ENCODE data around the gene TEAD1. TPM values are rescaled to one million over a fixed set of nuclear protein-coding genes. Genes with fewer than 3 reads are reported as not detected.

The TEAD1 gene
- polyA plus RNA-seq, 1 donor from 2014 or later: 12.2 TPM

DNA sequence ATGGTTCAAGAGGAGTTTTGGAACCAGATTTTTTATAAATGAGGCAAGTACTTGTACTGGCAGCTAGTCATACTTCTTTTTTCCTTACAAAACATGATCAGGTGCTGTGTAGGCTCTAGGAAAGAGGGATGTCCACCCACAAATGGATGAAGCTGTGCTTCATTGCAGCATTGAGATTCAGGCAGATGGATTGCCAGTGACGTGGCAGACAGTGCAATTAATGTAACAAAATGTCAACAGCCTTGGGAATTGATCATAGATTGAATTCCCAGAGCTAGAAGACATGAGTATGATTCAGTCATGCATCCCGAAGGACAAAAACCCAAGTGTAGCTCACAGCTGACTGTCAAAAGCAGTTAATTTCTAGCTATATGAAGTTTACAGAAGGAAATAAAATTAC, 235.7 kb downstream of the TEAD1 start:
- Histone ChIP-seq H3F3A (ENCODE audit: insufficient read depth, low read length, poor library complexity, severe bottlenecking) (no peaks in the 10 kb centered on the region), H4K20me1 (ENCODE audit: insufficient read depth) (no peaks in the 10 kb centered on the region), H3K27me3 (ENCODE audit: insufficient read depth, low read depth, low read length) (no peaks in the 10 kb centered on the region), H3K9me2 (ENCODE audit: insufficient read depth, low read length) (no peaks in the 10 kb centered on the region), H3K27ac (ENCODE audit: low read length) (peak overlapping the region; percentile 64), H3K9ac (ENCODE audit: low read length) (no peak overlapping the region), H3K79me2 (replicated peaks; ENCODE audit: insufficient read depth, low read length) (no peaks in the 10 kb centered on the region), H2AFZ (ENCODE audit: low read depth, low read length) (no peak overlapping the region), H3K4me3 (ENCODE audit: low read length) (peak overlapping the region; percentile 43), H3K4me2 (ENCODE audit: low read length) (peak overlapping the region; percentile 21), H3K36me3 (ENCODE audit: insufficient read depth, low read length) (peaks cover 5% of the 10 kb centered on the region), H3K9me3 (ENCODE audit: low read length) (no peaks in the 10 kb centered on the region)
- TF ChIP-seq POLR2AphosphoS5 (IDR thresholded peaks at IDR 0.05): peak; percentile 43
- no peak for TF ChIP-seq RAD21 (conservative IDR thresholded peaks at IDR 0.05)
- peak; percentile 63 for TF ChIP-seq EP300 (conservative IDR thresholded peaks at IDR 0.05; ENCODE audit: poor library complexity, severe bottlenecking)
- TF ChIP-seq SMC3 (conservative IDR thresholded peaks at IDR 0.05; ENCODE audit: poor library complexity): no peak

DNA sequence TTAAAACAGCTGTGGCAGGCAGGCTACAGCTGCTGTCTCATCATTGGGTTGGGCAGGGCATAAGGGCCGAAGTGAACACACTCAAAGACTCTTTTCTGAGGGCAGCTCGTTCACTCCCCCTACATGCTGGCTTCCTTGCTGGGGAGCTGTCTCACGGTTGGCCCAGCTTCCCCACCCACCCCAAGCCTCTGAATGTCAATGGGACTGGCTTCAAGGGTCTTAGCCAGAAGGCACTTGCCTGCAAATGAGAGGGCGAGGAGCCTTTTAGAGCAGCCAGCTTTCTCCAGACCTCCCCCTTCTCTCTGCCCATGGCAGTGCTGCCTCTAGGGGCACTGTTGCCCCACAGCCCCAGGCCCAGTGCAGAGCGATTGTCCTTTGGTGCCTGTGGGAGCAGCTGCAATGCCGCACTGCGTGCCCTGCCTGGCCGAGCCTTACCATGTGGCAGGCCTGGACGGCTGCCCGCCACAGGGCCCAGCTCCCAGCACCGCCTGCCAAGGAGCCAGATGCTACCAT, 240.2 kb downstream of the TEAD1 start:
- no peaks in the 10 kb centered on the region for H3K9me3 ChIP-seq (ENCODE audit: low read length)
- H3K4me2 ChIP-seq (ENCODE audit: low read length): no peak overlapping the region
- H3K4me3 ChIP-seq (ENCODE audit: low read length): no peak overlapping the region
- H3K9ac ChIP-seq (ENCODE audit: low read length): no peak overlapping the region
- H3K9me2 ChIP-seq (ENCODE audit: insufficient read depth, low read length): no peaks in the 10 kb centered on the region
- TF ChIP-seq, protein P1, sequence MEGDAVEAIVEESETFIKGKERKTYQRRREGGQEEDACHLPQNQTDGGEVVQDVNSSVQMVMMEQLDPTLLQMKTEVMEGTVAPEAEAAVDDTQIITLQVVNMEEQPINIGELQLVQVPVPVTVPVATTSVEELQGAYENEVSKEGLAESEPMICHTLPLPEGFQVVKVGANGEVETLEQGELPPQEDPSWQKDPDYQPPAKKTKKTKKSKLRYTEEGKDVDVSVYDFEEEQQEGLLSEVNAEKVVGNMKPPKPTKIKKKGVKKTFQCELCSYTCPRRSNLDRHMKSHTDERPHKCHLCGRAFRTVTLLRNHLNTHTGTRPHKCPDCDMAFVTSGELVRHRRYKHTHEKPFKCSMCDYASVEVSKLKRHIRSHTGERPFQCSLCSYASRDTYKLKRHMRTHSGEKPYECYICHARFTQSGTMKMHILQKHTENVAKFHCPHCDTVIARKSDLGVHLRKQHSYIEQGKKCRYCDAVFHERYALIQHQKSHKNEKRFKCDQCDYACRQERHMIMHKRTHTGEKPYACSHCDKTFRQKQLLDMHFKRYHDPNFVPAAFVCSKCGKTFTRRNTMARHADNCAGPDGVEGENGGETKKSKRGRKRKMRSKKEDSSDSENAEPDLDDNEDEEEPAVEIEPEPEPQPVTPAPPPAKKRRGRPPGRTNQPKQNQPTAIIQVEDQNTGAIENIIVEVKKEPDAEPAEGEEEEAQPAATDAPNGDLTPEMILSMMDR (IDR thresholded peaks at IDR 0.05; ENCODE audit: poor library complexity, severe bottlenecking): peak; percentile 52
- no peak for TF ChIP-seq EP300 (conservative IDR thresholded peaks at IDR 0.05; ENCODE audit: poor library complexity, severe bottlenecking)
- H3K27me3 ChIP-seq (ENCODE audit: insufficient read depth, low read depth, low read length): no peaks in the 10 kb centered on the region
- H3K36me3 ChIP-seq (ENCODE audit: insufficient read depth, low read length): no peaks in the 10 kb centered on the region
- no peak overlapping the region for H3K27ac ChIP-seq (ENCODE audit: low read length)
- no peaks in the 10 kb centered on the region for H3F3A ChIP-seq (ENCODE audit: insufficient read depth, low read length, poor library complexity, severe bottlenecking)
- H2AFZ ChIP-seq (ENCODE audit: low read depth, low read length): no peak overlapping the region
- H3K79me2 ChIP-seq (replicated peaks; ENCODE audit: insufficient read depth, low read length): no peaks in the 10 kb centered on the region
- no peaks in the 10 kb centered on the region for H4K20me1 ChIP-seq (ENCODE audit: insufficient read depth)

DNA sequence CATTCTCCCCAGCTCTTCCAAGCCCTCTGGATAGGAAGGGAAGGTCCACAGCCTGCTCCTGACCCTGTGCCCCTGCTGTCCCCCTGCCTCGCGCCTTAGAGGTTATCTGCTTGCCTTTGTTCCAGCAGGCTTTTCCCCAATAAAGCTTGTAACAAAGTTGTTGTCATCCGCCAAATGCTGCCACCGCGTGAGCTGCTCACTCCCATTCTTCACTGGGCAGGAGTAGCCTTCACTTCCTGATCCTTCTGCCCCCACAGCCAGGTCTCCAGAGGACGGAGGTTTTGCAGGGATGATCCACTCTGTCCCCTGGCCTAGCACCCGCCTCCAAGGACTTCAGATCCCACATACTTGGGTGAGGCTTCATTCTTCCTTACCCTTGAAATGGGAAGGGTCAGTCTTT, 240.9 kb downstream of the TEAD1 start:
- Histone ChIP-seq H3K9me2 (ENCODE audit: insufficient read depth, low read length) (no peaks in the 10 kb centered on the region), H2AFZ (ENCODE audit: low read depth, low read length) (no peak overlapping the region), H4K20me1 (ENCODE audit: insufficient read depth) (no peaks in the 10 kb centered on the region), H3K79me2 (replicated peaks; ENCODE audit: insufficient read depth, low read length) (no peaks in the 10 kb centered on the region), H3K36me3 (ENCODE audit: insufficient read depth, low read length) (no peaks in the 10 kb centered on the region), H3K4me3 (ENCODE audit: low read length) (no peak overlapping the region), H3K27ac (ENCODE audit: low read length) (no peak overlapping the region), H3K27me3 (ENCODE audit: insufficient read depth, low read depth, low read length) (no peaks in the 10 kb centered on the region), H3K9ac (ENCODE audit: low read length) (no peak overlapping the region), H3K9me3 (ENCODE audit: low read length) (no peaks in the 10 kb centered on the region), H3F3A (ENCODE audit: insufficient read depth, low read length, poor library complexity, severe bottlenecking) (no peaks in the 10 kb centered on the region), H3K4me2 (ENCODE audit: low read length) (no peak overlapping the region)
- TF ChIP-seq, protein P1 (IDR thresholded peaks at IDR 0.05; ENCODE audit: poor library complexity, severe bottlenecking): no peak
- TF ChIP-seq TAF1 (IDR thresholded peaks at IDR 0.05; ENCODE audit: low read depth) (no peak), EP300 (conservative IDR thresholded peaks at IDR 0.05; ENCODE audit: poor library complexity, severe bottlenecking) (no peak), RAD21 (conservative IDR thresholded peaks at IDR 0.05) (no peak), EZH2 (IDR thresholded peaks at IDR 0.05; ENCODE audit: borderline replicate concordance, insufficient read depth, low read length, poor library complexity, severe bottlenecking) (no peak), POLR2AphosphoS5 (IDR thresholded peaks at IDR 0.05) (no peak), MXI1 (conservative IDR thresholded peaks at IDR 0.05; ENCODE audit: poor library complexity, severe bottlenecking) (no peak), SMC3 (conservative IDR thresholded peaks at IDR 0.05; ENCODE audit: poor library complexity) (no peak)
- TF ChIP-seq, protein P2, sequence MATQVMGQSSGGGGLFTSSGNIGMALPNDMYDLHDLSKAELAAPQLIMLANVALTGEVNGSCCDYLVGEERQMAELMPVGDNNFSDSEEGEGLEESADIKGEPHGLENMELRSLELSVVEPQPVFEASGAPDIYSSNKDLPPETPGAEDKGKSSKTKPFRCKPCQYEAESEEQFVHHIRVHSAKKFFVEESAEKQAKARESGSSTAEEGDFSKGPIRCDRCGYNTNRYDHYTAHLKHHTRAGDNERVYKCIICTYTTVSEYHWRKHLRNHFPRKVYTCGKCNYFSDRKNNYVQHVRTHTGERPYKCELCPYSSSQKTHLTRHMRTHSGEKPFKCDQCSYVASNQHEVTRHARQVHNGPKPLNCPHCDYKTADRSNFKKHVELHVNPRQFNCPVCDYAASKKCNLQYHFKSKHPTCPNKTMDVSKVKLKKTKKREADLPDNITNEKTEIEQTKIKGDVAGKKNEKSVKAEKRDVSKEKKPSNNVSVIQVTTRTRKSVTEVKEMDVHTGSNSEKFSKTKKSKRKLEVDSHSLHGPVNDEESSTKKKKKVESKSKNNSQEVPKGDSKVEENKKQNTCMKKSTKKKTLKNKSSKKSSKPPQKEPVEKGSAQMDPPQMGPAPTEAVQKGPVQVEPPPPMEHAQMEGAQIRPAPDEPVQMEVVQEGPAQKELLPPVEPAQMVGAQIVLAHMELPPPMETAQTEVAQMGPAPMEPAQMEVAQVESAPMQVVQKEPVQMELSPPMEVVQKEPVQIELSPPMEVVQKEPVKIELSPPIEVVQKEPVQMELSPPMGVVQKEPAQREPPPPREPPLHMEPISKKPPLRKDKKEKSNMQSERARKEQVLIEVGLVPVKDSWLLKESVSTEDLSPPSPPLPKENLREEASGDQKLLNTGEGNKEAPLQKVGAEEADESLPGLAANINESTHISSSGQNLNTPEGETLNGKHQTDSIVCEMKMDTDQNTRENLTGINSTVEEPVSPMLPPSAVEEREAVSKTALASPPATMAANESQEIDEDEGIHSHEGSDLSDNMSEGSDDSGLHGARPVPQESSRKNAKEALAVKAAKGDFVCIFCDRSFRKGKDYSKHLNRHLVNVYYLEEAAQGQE (IDR thresholded peaks at IDR 0.05; ENCODE audit: borderline replicate concordance): no peak

Data from neural cell (in vitro differentiated cells).